IMR-90 (cell line): ENCODE data around the gene KCNJ4. TPM values are rescaled to one million over a fixed set of nuclear protein-coding genes. Genes with fewer than 3 reads are reported as not detected.

Experiments used
- ATAC-seq: fragments of 200-7000 bp; cut with Tn5 transposase; 2 replicates; pipeline ENCODE4 v1.9.1; 2020; ENCODE audit warnings: low read depth, mild to moderate bottlenecking, moderate library complexity
- BruUV-seq: library from RNA; stranded (reverse); fragments of 400-500 nt; replicated peaks from 2 replicates; lab custom pipeline; 2021; lab: Mats Ljungman, UMichigan
- CTCF ChIA-PET: fragments of 300-600 bp; formaldehyde crosslinking; extraction: SDS; loops from one replicate; lab custom pipeline; 2021; ENCODE audit warnings: antibody characterized with exemption; lab: Yijun Ruan, JAX
- POLR2A ChIA-PET: fragments of 300-600 bp; sonication (Branson Sonifier 250); formaldehyde crosslinking; loops from one replicate; lab custom pipeline; 2022; ENCODE audit warnings: antibody characterized with exemption; ENCODE audit not compliant: unreplicated experiment; lab: Charles Lee
- DNase-seq: peaks from one replicate; pipeline ENCODE4 v3.0.0; 2013
- H2AFZ ChIP-seq: replicated peaks from 2 replicates; pipeline ENCODE3; 2013; ENCODE audit warnings: low read length, mild to moderate bottlenecking; ENCODE audit not compliant: poor library complexity
- H2AK5ac ChIP-seq: 2 replicates; pipeline ENCODE4 v1.6.1; 2013; ENCODE audit warnings: low read depth, low read length, inconsistent platforms
- H2AK9ac ChIP-seq: replicated peaks from 2 replicates; pipeline ENCODE3; 2013; ENCODE audit warnings: mild to moderate bottlenecking, low read depth, low read length, moderate library complexity; ENCODE audit not compliant: poor library complexity
- H2BK120ac ChIP-seq: 2 replicates; pipeline ENCODE4 v1.6.1; 2013; ENCODE audit warnings: low read depth, low read length, inconsistent platforms
- H2BK15ac ChIP-seq: 3 replicates; pipeline ENCODE4 v1.6.1; 2013; ENCODE audit warnings: low read depth, low read length, inconsistent platforms
- H2BK20ac ChIP-seq: 2 replicates; pipeline ENCODE4 v1.6.1; 2013; ENCODE audit warnings: low read depth, mild to moderate bottlenecking, inconsistent platforms, low read length, moderate library complexity
- H2BK5ac ChIP-seq: 2 replicates; pipeline ENCODE4 v1.6.1; 2013; ENCODE audit warnings: mild to moderate bottlenecking, low read depth, low read length, inconsistent platforms; ENCODE audit not compliant: poor library complexity, severe bottlenecking
- H3K14ac ChIP-seq: replicated peaks from 2 replicates; pipeline ENCODE4 v1.6.1; 2013; ENCODE audit warnings: low read depth, low read length, inconsistent platforms
- H3K18ac ChIP-seq: 2 replicates; pipeline ENCODE4 v1.6.1; 2013; ENCODE audit warnings: low read depth, low read length, control low read depth
- H3K23ac ChIP-seq: 2 replicates; pipeline ENCODE4 v1.6.1; 2013; ENCODE audit warnings: low read depth, low read length, inconsistent platforms
- H3K27ac ChIP-seq: 2 replicates; pipeline ENCODE4 v1.5.1; 2013; ENCODE audit warnings: mild to moderate bottlenecking, control low read depth, low read length; ENCODE audit not compliant: insufficient read depth
- H3K27me3 ChIP-seq: 2 replicates; pipeline ENCODE4 v1.6.1; 2013; ENCODE audit warnings: low read length; ENCODE audit not compliant: control insufficient read depth, insufficient read depth
- H3K36me3 ChIP-seq: 2 replicates; pipeline ENCODE4 v1.6.1; 2013; ENCODE audit warnings: low read length, mixed read lengths; ENCODE audit not compliant: control insufficient read depth, insufficient read depth
- H3K4ac ChIP-seq: 2 replicates; pipeline ENCODE4 v1.6.1; 2013; ENCODE audit warnings: low read depth, low read length, inconsistent platforms
- H3K4me1 ChIP-seq: 2 replicates; pipeline ENCODE4 v1.6.1; 2013; ENCODE audit warnings: low read length, mixed read lengths; ENCODE audit not compliant: control insufficient read depth, insufficient read depth
- H3K4me2 ChIP-seq: 2 replicates; pipeline ENCODE4 v1.6.1; 2013; ENCODE audit warnings: low read depth, mild to moderate bottlenecking, control low read depth, low read length, moderate library complexity
- H3K4me3 ChIP-seq: 2 replicates; pipeline ENCODE4 v1.5.1; 2013; ENCODE audit warnings: low read depth, mild to moderate bottlenecking, control low read depth, low read length, moderate library complexity; ENCODE audit not compliant: insufficient read depth
- H3K56ac ChIP-seq: 2 replicates; pipeline ENCODE4 v1.6.1; 2013; ENCODE audit warnings: low read length, inconsistent platforms; ENCODE audit not compliant: insufficient read depth; ENCODE audit errors: extremely low read depth
- H3K79me1 ChIP-seq, 2 experiments: 2 replicates each; pipeline ENCODE4 v1.6.1; 2013; ENCODE audit warnings: low read length in 2 of 2, inconsistent platforms in 1 of 2, low read depth in 1 of 2
- H3K9ac ChIP-seq: 2 replicates; pipeline ENCODE4 v1.6.1; 2013; ENCODE audit warnings: low read depth, low read length, control low read depth
- H3K9me1 ChIP-seq: 2 replicates; pipeline ENCODE4 v1.6.1; 2013; ENCODE audit warnings: low read length, inconsistent platforms; ENCODE audit not compliant: insufficient read depth
- H3K9me3 ChIP-seq: 2 replicates; pipeline ENCODE4 v1.6.1; 2013; ENCODE audit warnings: low read length; ENCODE audit not compliant: control insufficient read depth, insufficient read depth
- H4K20me1 ChIP-seq: 2 replicates; pipeline ENCODE4 v1.6.1; 2013; ENCODE audit warnings: low read length, inconsistent platforms; ENCODE audit not compliant: insufficient read depth
- H4K5ac ChIP-seq: 2 replicates; pipeline ENCODE4 v1.6.1; 2013; ENCODE audit warnings: mild to moderate bottlenecking, low read depth, low read length, control low read depth
- H4K8ac ChIP-seq, 2 experiments: 2 replicates each; pipeline ENCODE4 v1.6.1; 2013; ENCODE audit warnings: low read depth in 2 of 2, low read length in 2 of 2, control low read depth in 1 of 2, inconsistent platforms in 1 of 2
- H4K91ac ChIP-seq: 2 replicates; pipeline ENCODE4 v1.6.1; 2013; ENCODE audit warnings: low read depth, low read length, inconsistent platforms; ENCODE audit not compliant: insufficient read depth
- BHLHE40 ChIP-seq: fragments of 150-350 bp; IDR thresholded peaks from 2 replicates; pipeline ENCODE4 v1.6.1; 2016; ENCODE audit warnings: mild to moderate bottlenecking, low read depth, low read length
- CEBPB ChIP-seq: IDR thresholded peaks from 2 replicates; pipeline ENCODE4 v1.6.1; 2012; ENCODE audit warnings: low read depth, low read length, improper control_type of control experiment
- CTCF ChIP-seq: conservative IDR thresholded peaks from 2 replicates; pipeline ENCODE4 v1.5.1; 2012; ENCODE audit warnings: mild to moderate bottlenecking, low read depth, low read length, improper control_type of control experiment
- MAFK ChIP-seq: IDR thresholded peaks from 2 replicates; pipeline ENCODE4 v1.6.1; 2012; ENCODE audit warnings: low read depth, low read length, improper control_type of control experiment
- whole genome bisulfite sequencing, 2 experiments: methylation state at CpG; one replicate each; pipeline versions ENCODE4 v1.1.5 to v1.1.7; 2013; ENCODE audit warnings: missing lambda C conversion rate in 2 of 2; ENCODE audit not compliant: insufficient read length in 1 of 2; ENCODE audit errors: extremely low coverage in 2 of 2; 5-methylcytosine and 5-hydroxymethylcytosine counted together
- dilution Hi-C: fragments of 300-500 bp; cut with HindIII; formaldehyde crosslinking; loops from one replicate; pipeline ENCODE4 v1.14.3; 2018; ENCODE audit warnings: low sequenced_read_pairs; ENCODE audit not compliant: unreplicated experiment
- in situ Hi-C: fragments of 300-500 bp; cut with MboI; formaldehyde crosslinking; loops from 3 replicates; pipeline ENCODE4 v1.14.3; 2019; ENCODE audit warnings: low sequenced_read_pairs, inconsistent platforms, mixed read lengths
- intact Hi-C: fragments of 100-400 bp; cut with micrococcal nuclease; formaldehyde crosslinking; loops from 2 replicates; pipeline ENCODE4 v1.10.0; 2022
- polyA plus RNA-seq, 3 experiments: library from polyadenylated mRNA; depleted of rRNA; stranded (reverse); fragments of >200 nt; gene quantifications; 2 replicates each; pipeline ENCODE4 v1.2.3, GENCODE V29; 2012; ENCODE audit warnings: low replicate concordance in 1 of 3
- total RNA-seq: library from RNA; depleted of rRNA; stranded (reverse); fragments of >200 nt; gene quantifications from 2 replicates; pipeline ENCODE4 v1.2.3, GENCODE V29; 2012

KCNJ4 gene
- total and polyA plus RNA-seq, 2 of the 4 experiments (the other 2 are of a cell fraction) = not detected

DNA sequence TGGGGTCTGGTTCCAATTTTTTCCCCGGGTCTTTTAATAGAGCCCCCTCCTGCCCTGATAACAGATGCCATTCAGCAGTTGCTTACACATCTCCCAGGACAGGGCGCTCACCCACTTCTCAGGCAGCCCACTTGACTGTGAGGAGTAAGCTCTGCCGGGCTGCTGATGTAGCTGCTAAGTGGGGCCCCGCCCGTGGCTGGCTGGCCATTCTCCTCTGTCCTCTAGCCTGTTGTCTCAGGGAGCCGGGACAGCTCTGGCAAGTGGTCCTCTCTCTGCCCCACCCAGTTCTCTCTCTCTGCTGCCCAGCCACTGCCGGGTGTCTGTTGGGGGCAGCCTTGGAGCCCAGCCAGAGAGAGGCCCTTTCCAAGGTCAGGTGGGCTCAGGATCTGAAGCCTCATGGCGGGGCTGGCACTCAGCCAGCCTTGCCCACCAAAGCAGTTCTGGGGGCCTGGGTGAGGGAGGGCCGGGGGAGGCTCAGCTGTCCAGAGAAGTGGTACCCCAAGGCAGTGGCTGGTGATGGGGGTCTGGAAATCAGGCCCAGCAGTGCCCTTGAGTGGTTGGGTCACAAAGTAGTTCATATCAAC lies 8.9 kb downstream of the KCNJ4 start:
- dilution Hi-C loops = no loop called here
- ChIA-PET POLR2A (interaction anchor here (0.6 kb wide), 1 partner anchor 230 kb away, joined by 3 read pairs; no protein-coding TSS in a partner anchor), CTCF (no interaction called here)
- Histone ChIP-seq H2AFZ (no peak overlapping the region), H3K9me1 (no peaks in the 10 kb centered on the region), H2BK120ac (no peak overlapping the region), H3K79me1 (no peaks in the 10 kb centered on the region), H3K9me3 (no peaks in the 10 kb centered on the region), H3K27ac (no peak overlapping the region), H2AK5ac (no peak overlapping the region), H4K20me1 (no peaks in the 10 kb centered on the region), H4K5ac (no peak overlapping the region), H3K4me2 (no peak overlapping the region), H3K9ac (no peak overlapping the region), H3K56ac (no peak overlapping the region), H3K4ac (no peak overlapping the region), H2BK15ac (no peak overlapping the region), H2BK5ac (no peak overlapping the region), H3K4me1 (no peaks in the 10 kb centered on the region), H3K14ac (no peak overlapping the region), H3K27me3 (peaks cover 69% of the 10 kb centered on the region), H4K91ac (no peak overlapping the region), H3K23ac (no peak overlapping the region), H2AK9ac (no peak overlapping the region), H2BK20ac (no peak overlapping the region), H3K4me3 (no peak overlapping the region), H3K36me3 (no peaks in the 10 kb centered on the region), H3K18ac (no peak overlapping the region), H4K8ac (no peak overlapping the region)
- no peak for TF ChIP-seq BHLHE40
- no peak for TF ChIP-seq MAFK
- TF ChIP-seq CTCF = no peak
- no peak for TF ChIP-seq CEBPB
- BruUV-seq = no TSS peak
- intact Hi-C loops = no loop called here
- in situ Hi-C loops = no loop called here
- no peak for DNase-seq
- ATAC-seq = no peak
- 57% methylated on average over 5 of the region's 9 CpGs; no CpG with 5 or more reads in 1 of the 2 experiments for WGBS, 2 experiments
